Body of pancreas (tissue), 4 donors: Measurements from ENCODE around the gene NCOA3. TPM values are rescaled to one million over a fixed set of nuclear protein-coding genes. Genes with fewer than 3 reads are reported as not detected.

Experiments
- ATAC-seq: fragments of 150-250 bp; one replicate; pipeline ENCODE4 v1.9.1; 2016
- DNase-seq, 4 donors: peaks; one replicate each; pipeline ENCODE4 v3.0.0-alpha.2; 2019
- H3K27ac ChIP-seq, 4 donors: fragments of 200-600 bp; sonication (generic); 1 replicate in 3 of 4; 2 replicates in 1 of 4; pipeline versions ENCODE4 v1.5.1 to v1.6.1; 2016 to 2019; ENCODE audit warnings: mild to moderate bottlenecking in 1 of 4, mixed read lengths in 1 of 4, moderate library complexity in 1 of 4
- H3K27me3 ChIP-seq, 2 donors: fragments of 200-600 bp; sonication (generic); one replicate each; pipeline ENCODE4 v1.6.0; 2016; ENCODE audit warnings: mild to moderate bottlenecking in 1 of 2
- H3K36me3 ChIP-seq, 2 donors: fragments of 200-600 bp; sonication (generic); replicated peaks in 1 of 2; 2 replicates each; pipeline ENCODE4 v1.5.1; 2016; ENCODE audit warnings: low read depth in 2 of 2; ENCODE audit not compliant: insufficient read depth in 1 of 2
- H3K4me1 ChIP-seq: fragments of 200-600 bp; sonication (generic); one replicate; pipeline ENCODE4 v1.6.0; 2016
- H3K4me3 ChIP-seq, 2 donors: fragments of 200-600 bp; sonication (generic); 1 replicate in 1 of 2; 2 replicates in 1 of 2; pipeline ENCODE4 v1.5.1; 2016 to 2019
- H3K9me3 ChIP-seq, 3 donors: fragments of 200-600 bp; sonication (generic); 1 replicate in 2 of 3; 2 replicates in 1 of 3; pipeline ENCODE4 v1.5.1; 2016
- POLR2A ChIP-seq, 3 donors: fragments of 450-650 bp; IDR thresholded peaks; one replicate each; pipeline ENCODE4 v1.6.1; 2016; ENCODE audit warnings: antibody characterized with exemption in 3 of 3, mild to moderate bottlenecking in 2 of 3
- WGBS, 2 donors: methylation state at CpG; one replicate each; pipeline ENCODE4 v1.1.5; 2017; 5-methylcytosine and 5-hydroxymethylcytosine counted together
- intact Hi-C: fragments of 100-400 bp; cut with DNase I; formaldehyde crosslinking; loops from one replicate; pipeline ENCODE4 v1.15.1; 2023
- total RNA-seq, 2 donors: library from RNA; depleted of rRNA; stranded (reverse); fragments of >200 nt; gene quantifications; one replicate each; pipeline ENCODE4 v1.1.0, GENCODE V29; 2016
- TF ChIP-seq, protein P1 (sequence below), 7 experiments: fragments of 450-650 bp in 4 of 7; fragments of 200-600 bp in 3 of 7; sonication (generic) in 3 of 7; IDR thresholded peaks; one replicate each; pipeline ENCODE4 v1.5.1; 2016 to 2019; ENCODE audit warnings: antibody characterized with exemption in 7 of 7

NCOA3 gene
- total RNA-seq, 2 donors from 2014 or later = 14.8 to 17.1 TPM

DNA sequence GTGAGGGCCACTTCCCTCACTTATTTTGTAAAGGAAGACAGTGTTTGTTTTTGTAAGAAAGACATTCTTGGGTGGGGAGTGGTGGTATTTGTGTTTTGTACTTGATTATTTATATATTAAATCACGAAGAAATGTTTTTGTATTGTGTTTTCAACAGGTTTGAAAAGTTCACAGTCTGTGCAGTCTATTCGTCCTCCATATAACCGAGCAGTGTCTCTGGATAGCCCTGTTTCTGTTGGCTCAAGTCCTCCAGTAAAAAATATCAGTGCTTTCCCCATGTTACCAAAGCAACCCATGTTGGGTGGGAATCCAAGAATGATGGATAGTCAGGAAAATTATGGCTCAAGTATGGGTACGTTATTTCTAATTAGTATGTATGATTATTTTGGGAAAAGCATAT is 137.2 kb downstream of the NCOA3 start:
- peaks cover 0 to 21% of the 10 kb centered on the region in 2 donors for H3K36me3 ChIP-seq
- no peaks in the 10 kb centered on the region for H3K4me1 ChIP-seq
- no peak overlapping the region for H3K4me3 ChIP-seq
- intact Hi-C loops = no loop called here
- 67 to 73% methylated on average over 4 of the region's 4 CpGs for WGBS, 2 donors
- H3K9me3 ChIP-seq = no peaks in the 10 kb centered on the region
- no peak for DNase-seq
- no peak overlapping the region for H3K27ac ChIP-seq
- TF ChIP-seq POLR2A (IDR thresholded peaks at IDR 0.05) = no peak
- TF ChIP-seq, protein P1, sequence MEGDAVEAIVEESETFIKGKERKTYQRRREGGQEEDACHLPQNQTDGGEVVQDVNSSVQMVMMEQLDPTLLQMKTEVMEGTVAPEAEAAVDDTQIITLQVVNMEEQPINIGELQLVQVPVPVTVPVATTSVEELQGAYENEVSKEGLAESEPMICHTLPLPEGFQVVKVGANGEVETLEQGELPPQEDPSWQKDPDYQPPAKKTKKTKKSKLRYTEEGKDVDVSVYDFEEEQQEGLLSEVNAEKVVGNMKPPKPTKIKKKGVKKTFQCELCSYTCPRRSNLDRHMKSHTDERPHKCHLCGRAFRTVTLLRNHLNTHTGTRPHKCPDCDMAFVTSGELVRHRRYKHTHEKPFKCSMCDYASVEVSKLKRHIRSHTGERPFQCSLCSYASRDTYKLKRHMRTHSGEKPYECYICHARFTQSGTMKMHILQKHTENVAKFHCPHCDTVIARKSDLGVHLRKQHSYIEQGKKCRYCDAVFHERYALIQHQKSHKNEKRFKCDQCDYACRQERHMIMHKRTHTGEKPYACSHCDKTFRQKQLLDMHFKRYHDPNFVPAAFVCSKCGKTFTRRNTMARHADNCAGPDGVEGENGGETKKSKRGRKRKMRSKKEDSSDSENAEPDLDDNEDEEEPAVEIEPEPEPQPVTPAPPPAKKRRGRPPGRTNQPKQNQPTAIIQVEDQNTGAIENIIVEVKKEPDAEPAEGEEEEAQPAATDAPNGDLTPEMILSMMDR (IDR thresholded peaks at IDR 0.05) = no peak
- no peak for ATAC-seq
- H3K27me3 ChIP-seq = no peaks in the 10 kb centered on the region

DNA sequence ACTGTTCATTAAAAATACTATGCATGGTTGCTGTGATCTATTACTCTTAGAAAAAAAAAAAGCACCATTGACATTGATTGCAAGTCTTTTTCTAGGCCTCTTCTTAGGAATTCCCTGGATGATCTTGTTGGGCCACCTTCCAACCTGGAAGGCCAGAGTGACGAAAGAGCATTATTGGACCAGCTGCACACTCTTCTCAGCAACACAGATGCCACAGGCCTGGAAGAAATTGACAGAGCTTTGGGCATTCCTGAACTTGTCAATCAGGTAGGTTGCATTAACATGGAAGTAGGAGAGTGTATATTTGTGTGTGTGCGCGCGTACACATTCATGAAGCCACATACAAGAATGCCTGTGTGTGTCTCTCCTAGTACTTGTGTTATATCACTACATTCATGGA is 140.4 kb downstream of the NCOA3 start:
- H3K4me1 ChIP-seq = no peaks in the 10 kb centered on the region
- intact Hi-C loops = no loop called here
- no peak overlapping the region for H3K4me3 ChIP-seq
- no peaks in the 10 kb centered on the region for H3K27me3 ChIP-seq
- H3K27ac ChIP-seq = no peak overlapping the region
- DNase-seq (no peak), ATAC-seq (no peak)
- H3K9me3 ChIP-seq = no peaks in the 10 kb centered on the region
- TF ChIP-seq, protein P1 (IDR thresholded peaks at IDR 0.05) = no peak
- TF ChIP-seq POLR2A (IDR thresholded peaks at IDR 0.05) = no peak
- H3K36me3 ChIP-seq = peaks cover 0 to 14% of the 10 kb centered on the region in 2 donors
- WGBS, 2 donors = 92 to 95% methylated on average over 4 of the region's 4 CpGs

DNA sequence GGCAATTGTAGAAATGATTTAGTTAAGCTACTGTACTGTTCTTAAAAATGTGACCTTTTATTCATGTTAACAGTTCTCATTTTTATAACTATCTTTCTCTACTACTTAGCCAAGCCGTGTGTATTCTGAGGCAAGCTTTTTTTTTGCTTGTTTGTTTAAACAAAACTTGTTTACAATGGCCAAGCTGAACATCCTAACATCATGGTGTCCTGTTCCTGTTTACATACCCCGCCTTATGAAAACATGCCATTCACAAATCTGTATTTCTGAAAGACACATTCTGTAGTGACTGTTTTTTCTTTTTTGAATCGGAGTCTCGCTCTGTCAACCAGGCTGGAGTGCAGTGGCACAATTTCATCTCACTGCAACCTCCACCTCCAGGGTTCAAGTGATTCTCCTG is 140.9 kb downstream of the NCOA3 start:
- 85 to 86% methylated on average over 4 of the region's 4 CpGs for WGBS, 2 donors
- H3K4me3 ChIP-seq = no peak overlapping the region
- H3K4me1 ChIP-seq = no peaks in the 10 kb centered on the region
- TF ChIP-seq, protein P1 (IDR thresholded peaks at IDR 0.05) = no peak
- no peak for TF ChIP-seq POLR2A (IDR thresholded peaks at IDR 0.05)
- H3K36me3 ChIP-seq = peaks cover 0 to 14% of the 10 kb centered on the region in 2 donors
- no peaks in the 10 kb centered on the region for H3K9me3 ChIP-seq
- ATAC-seq (no peak), DNase-seq (no peak)
- no peak overlapping the region for H3K27ac ChIP-seq
- intact Hi-C loops = no loop called here
- H3K27me3 ChIP-seq = no peaks in the 10 kb centered on the region

DNA sequence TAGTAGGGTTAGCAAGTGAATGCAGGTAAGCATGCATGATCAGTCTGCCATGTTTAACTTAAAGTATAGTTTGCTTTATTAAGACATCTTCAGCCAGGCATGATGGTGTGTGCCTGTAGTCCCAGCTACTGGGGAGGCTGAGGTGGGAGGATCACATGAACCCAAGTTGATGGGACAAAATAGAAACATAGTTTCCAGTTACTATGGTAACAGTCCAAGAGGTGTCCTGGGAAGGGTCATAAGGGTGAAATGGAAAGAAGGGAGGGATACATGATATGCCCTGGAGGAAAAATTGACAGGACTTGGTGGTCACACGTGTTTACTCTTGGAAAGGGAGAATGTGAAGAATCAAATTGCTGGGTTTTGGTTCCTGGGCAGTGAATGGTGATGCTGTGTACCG is 143.9 kb downstream of the NCOA3 start:
- TF ChIP-seq POLR2A (IDR thresholded peaks at IDR 0.05) = no peak
- TF ChIP-seq, protein P1 (IDR thresholded peaks at IDR 0.05) = no peak
- ATAC-seq = no peak
- peaks cover 6 to 13% of the 10 kb centered on the region in 2 donors for H3K36me3 ChIP-seq
- H3K27me3 ChIP-seq = no peaks in the 10 kb centered on the region
- no peak for DNase-seq
- H3K4me1 ChIP-seq = no peaks in the 10 kb centered on the region
- H3K4me3 ChIP-seq = no peak overlapping the region
- WGBS, 2 donors = 75 to 90% methylated on average over 2 of the region's 2 CpGs
- intact Hi-C loops = no loop called here
- no peak overlapping the region for H3K27ac ChIP-seq
- H3K9me3 ChIP-seq = no peaks in the 10 kb centered on the region

DNA sequence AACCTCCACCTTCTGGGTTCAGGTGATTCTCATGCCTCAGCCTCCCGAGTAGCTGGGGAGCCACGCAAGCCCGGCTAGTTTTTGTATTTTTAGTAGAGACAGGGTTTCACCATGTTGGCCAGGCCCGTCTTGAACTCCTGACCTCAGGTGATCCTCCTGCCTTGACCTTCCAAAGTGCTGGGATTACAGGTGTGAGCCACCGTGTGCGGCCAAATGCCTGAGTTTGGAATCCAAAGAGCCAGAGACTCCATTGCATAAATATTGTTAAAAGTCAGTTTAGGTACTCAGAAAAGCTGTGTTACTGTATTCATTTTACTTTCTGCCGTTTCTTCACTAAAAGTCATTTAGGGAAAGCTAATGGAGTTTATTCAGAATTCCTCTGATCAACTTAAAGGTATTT is 146.3 kb downstream of the NCOA3 start:
- Histone ChIP-seq H3K4me1 (no peaks in the 10 kb centered on the region), H3K9me3 (no peaks in the 10 kb centered on the region), H3K27me3 (no peaks in the 10 kb centered on the region), H3K27ac (no peak overlapping the region), H3K36me3 (peaks cover 6 to 20% of the 10 kb centered on the region in 2 donors), H3K4me3 (no peak overlapping the region)
- TF ChIP-seq, protein P1 (IDR thresholded peaks at IDR 0.05) = no peak
- no peak for TF ChIP-seq POLR2A (IDR thresholded peaks at IDR 0.05)
- DNase-seq (no peak), ATAC-seq (no peak)
- WGBS, 2 donors = 89 to 91% methylated on average over 7 of the region's 7 CpGs
- intact Hi-C loops = no loop called here
